Cerebellar nuclear complex (tissue), 1 donor: ENCODE measurements around the gene SFR1.
"Not testable (repeated sequence)": the region's sequence is repeated elsewhere in the genome, so short reads cannot be mapped to it uniquely, and the experiment has no call there.

Experiments
- DNase-seq, 2 experiments: peaks; one replicate each; lab custom pipeline; 2025; lab: John Stamatoyannopoulos, UW

Gene SFR1

GRCh38 chr10:104174136-104174535 is 52.2 kb downstream of the SFR1 start:
- not testable (repeated sequence) for DNase-seq
